HG03565 (cell line): ENCODE results near the gene NAA15.
A peak's percentile ranks its signal among the peaks of the same experiment; 100 is the strongest.
"Not testable (repeated sequence)": the region's sequence is repeated elsewhere in the genome, so short reads cannot be mapped to it uniquely, and the experiment has no call there.

ENCODE experiments used
- ATAC-seq: cut with Tn5 transposase; IDR thresholded peaks from one replicate; pipeline ENCODE4 v1.9.1; 2021; ENCODE audit warnings: mild to moderate bottlenecking, moderate library complexity; ENCODE audit not compliant: unreplicated experiment

The NAA15 gene

DNA sequence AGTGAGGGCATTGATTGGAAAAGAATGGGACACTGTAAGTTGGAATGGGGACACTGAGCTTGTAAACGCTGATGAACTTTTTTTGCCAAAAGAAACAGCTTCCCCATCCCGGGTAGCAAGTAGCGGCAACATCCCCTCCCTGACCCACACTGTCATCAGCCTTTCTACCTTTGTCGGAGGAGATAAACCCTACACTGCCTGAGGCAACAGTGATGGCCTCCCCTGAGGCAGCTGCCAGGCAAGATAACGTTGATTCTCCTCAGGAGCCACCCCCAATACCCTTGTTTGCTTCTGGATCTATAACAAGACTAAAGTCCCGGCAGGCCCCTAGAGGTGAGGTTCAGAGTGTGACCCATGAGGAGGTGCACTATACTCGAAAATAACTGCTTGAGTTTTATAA, 142.4 kb downstream of the NAA15 start:
- ATAC-seq: no peak

DNA sequence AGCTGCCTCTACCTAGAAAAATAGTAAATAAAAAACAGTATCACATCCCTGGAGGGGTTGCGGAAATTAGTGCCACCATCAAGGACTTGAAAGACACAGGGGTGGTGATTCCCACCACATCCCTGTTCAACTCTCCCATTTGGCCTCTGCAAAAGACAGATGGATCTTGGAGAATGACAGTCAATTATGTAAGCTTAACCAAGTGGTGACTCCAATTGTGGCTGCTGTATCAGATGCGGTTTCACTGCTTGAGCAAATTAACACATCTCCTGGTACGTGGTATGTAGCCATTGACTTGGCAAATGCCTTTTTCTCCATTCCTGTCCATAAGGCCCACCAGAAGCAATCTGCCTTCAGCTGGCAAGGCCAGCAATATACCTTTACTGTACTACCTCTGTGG, 143.6 kb downstream of the NAA15 start:
- ATAC-seq: not testable (repeated sequence)

DNA sequence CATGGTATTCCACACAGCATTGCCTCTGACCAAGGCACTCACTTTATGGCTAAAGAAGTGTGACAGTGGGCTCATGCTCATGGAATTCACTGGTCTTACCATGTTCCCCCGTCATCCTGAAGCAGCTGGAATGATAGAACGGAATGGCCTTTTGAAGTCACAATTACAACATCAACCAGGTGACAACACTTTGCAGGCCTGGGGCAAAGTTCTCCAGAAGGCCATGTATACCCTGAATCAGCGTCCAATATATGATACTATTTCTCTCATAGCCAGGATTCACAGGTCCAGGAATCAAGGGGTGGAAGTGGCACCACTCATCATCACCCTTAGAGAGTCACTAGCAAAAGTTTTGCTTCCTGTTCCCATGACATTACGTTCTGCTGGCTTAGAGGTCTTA, 145.8 kb downstream of the NAA15 start:
- not testable (repeated sequence) for ATAC-seq

DNA sequence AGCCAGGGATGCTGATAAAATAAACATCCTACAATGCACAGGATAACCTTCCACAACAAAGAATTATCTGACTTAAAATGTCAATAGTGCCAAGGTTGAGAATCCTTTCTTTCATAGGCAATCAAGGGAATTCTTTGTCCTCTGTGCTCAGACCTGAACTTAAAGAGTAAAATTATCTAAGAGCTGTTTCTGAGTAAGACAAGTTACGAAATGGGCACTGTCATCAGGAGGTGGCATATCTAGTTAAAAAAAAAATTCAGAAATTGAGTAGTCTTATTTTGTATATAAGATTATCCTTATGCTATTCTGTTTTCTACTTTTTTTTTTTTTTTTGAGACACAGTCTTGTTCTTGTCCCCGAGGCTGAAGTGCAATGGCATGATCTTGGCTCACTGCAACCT, 149.3 kb downstream of the NAA15 start:
- no peak for ATAC-seq

DNA sequence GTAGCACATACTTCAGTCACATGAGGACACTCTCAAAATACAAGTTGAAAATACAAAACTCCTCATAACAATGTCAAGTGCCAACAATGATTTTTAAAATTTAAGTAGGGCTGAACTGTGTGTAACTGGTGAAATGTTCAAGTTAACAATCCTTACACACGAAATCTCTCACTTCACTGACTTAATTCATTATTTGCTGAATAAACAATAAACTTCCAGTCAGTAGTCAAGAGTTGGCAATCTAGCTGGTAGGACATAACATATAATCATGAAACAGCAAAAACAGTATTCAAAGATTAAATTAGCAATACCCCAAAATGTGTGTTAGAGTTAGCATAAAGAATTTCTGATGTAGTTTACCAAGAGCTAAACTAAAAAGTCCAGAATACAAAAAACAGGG, 150.7 kb downstream of the NAA15 start:
- no peak for ATAC-seq

DNA sequence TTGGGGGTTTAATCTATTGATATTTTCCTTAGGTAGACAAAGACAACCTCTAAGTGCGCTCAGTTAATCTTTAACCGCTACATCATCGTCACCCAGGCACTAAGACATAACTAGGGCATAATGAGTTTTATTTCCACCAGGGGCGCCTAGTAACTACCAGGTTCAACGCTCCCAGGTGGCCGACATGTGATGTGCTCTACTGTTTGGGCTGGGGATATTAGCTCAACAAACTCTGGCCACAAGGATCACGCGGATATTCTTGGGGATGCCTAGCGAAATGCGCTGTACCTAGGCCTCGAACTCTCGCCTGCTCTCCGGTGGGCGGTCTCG, 151.7 kb downstream of the NAA15 start:
- peak; percentile 37 for ATAC-seq

DNA sequence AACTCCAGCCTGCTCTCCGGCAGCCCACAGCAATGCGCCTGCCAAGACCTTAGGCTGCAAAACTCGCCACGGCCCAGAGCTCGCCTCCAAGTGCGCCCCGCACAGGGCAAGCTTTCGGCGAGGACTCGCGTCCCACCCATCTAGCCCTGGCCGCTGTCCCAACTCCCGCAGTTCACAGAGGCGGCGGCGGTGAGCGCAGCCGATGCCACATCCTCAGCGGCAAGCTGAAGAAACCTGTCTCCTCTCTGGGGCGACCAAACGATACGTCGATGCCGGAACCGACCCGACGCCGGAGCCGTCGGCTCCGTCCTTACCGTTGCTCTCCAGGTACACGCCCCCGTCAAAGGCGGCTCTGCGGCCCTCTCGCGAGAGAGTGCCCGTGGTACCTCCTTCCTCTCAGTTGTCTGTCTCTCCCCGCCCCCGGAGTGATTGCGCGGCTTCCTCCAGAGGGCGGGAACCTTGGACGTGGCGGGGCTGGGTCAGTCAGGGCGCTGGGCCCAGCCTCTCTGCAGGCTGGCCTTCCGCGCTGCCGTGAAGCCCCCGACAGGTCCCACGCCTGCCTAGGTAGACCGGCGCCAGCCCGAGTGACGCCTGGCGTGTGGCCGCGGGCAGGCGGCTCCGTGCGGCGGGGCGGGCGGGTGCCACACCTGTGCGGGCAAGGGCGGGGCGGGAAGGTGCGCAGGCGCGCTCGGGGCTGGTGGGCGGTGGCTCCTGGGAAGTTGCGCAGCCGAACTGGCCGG, 152.2 kb downstream of the NAA15 start:
- ATAC-seq: peak; percentile 83

DNA sequence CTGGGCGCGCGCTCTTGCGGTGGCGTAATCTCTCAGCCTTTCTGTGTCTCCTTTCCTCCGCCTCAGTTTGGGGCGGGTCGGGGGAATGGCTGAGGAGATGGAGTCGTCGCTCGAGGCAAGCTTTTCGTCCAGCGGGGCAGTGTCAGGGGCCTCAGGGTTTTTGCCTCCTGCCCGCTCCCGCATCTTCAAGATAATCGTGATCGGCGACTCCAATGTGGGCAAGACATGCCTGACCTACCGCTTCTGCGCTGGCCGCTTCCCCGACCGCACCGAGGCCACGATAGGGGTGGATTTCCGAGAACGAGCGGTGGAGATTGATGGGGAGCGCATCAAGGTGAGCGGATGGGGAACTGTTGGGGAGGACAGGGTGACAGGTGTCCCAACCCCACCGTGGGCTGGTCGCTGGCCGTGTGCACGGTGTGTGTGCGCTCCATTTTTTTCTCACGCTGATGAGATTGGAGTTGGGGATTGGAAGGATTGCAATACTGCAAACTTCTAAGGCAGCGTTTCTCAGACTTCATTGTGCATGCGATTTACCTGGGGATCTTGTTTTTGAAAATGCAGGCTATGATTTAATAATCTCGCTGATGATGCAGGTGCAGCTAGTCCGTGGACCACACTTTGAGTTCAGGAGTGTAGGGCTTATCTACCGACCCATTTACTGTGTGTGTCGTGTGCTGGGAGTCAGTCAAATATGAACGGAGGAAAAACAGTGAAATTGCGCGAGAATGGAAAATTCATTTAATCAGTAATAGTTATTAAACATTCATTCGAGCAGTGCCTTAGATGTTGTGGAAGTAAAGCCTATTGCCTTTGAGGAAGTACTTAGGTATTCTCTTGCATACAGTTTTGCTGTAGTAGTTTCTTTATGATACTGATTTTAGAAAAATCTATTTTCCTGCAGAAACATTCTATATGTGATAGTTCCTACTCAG, 153.1 kb downstream of the NAA15 start, which contains the start of gene RAB33B:
Gene RAB33B, plus strand, starts transcription at position 11 of the 935 bp plus-strand sequence. Its CDS starts 75 bp downstream, at position 86.
- no peak for ATAC-seq

DNA sequence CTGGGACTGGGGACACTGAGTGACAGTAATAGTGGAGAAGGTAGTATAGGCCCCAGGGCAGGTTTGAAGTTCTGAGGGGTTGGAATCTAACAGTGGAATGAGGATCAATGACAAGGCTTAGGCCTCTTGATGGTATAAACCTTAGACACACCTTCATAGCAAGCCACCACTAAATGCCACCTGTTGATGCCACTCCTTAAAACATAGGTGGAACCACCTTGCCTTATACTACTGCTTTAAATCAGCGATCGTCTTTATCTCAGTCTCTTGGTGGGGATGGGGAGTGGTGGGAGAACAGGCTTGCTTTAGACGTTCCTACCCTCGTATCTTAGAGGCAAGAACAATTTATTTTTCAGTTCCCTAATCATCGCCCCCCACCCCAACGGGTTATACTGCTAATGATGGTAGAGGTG, 153.8 kb downstream of the NAA15 start:
- ATAC-seq: no peak

DNA sequence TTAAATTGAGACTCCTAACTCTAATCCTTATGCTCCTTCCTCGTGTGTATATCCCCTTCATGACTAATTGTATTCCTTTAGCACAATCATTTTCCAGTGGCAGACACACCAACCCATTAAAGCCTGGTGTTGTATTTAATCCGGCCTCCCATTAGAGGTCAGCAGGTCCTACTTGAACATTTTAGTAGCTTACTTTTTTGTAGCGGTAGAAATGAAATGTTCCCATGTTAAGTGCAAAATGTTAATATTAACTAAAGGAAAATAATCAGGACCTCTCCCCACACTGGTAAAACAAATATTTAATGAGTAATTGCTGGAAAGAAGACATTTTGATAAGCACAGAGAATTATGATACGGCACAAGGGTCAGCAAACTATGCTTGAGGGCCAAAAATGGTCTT, 156.0 kb downstream of the NAA15 start:
- ATAC-seq: no peak

DNA sequence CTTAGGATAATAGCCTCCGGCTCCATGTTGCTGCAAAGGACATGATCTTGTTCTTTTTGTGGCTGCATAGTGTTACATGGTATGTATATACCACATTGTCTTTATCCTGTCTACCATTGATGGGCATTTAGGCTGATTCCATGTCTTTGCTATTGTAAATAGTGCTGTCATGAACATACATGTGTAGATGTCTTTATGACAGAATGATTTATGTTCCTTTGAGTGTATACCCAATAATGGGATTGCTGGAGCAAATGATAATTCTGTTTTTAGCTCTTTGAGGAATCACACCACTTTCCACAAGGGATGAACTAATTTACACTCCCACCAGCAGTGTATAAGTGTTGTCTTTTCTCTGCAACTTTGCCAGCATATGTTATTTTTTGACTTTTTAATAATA, 157.2 kb downstream of the NAA15 start:
- no peak for ATAC-seq

DNA sequence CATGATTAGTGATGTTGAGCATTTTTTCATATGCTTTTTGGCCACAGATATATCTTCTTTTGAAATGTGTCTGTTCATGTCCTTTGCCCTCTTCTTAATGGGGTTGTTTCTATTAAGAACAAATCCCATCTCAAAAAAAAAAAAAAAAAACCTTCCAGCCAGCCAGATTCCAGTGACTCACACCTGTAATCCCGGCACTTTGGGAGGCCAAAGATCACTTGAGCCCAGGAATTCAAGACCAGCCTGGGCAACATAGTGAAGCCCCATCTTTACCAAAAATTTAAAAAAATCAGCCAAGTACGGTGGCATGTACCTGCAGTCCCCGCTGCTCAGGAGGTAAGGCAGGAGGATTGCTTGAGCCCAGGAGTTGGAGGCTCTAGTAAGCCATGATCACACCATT, 157.7 kb downstream of the NAA15 start:
- no peak for ATAC-seq

DNA sequence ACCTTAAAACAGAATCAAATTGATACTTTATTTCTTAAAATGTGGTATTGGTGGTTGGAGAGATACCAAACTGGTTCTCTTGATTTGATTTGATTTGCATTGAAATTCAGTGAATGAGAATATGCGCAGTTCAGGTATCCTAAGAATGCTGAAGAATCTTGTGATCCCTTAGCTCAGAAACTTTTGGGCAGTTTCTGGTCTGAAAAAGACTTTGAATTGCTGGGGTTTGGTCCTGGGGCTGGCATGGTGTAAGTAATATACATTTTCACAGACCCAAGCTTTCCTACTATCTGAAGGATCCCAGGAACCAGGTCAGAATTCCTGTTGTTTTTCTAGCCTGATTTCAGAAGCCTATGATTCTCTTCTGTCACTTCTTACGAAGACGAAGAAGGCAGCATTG, 159.3 kb downstream of the NAA15 start:
- ATAC-seq: no peak

DNA sequence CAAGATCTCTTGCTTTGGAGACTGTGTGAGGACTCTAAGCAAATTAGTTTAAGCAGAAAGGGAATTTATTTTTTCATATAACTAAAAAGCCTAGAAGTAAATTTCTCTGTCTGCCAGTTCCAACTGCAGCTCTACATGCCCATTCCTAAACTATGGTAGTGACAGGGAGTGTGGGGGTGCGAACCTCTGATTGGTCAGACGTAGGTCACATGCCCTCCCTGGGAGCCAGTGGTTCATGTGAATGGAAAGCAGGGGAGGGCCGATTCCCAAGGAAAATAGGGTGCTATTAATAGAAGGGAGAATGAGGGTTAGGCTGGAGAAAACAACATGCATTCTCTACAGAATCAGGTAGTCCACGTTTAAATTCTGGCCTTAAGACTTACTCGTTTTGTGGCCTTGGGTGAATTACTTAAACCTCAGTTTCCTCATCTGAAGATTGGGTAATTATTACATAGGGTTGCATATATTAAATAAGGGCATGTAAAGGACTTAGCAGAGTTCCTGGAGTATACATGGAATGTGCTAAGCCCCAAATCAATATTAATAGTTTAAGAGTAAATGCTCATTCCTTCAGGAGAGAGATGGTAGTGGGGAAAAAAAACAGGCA, 159.8 kb downstream of the NAA15 start:
- no peak for ATAC-seq

DNA sequence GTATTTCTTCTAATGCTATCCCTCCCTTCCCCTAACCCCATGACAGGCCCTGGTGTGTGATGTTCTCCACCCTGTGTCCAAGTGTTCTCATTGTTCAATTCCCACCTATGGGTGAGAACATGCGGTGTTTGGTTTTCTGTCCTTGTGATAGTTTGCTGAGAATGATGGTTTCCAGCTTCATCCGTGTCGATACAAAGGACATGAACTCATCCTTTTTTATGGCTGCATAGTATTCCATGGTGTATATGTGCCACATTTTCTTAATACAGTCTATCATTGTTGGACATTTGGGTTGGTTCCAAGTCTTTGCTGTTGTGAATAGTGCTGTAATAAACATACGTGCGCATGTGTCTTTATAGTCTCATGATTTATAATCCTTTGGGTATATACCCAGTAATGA, 163.2 kb downstream of the NAA15 start:
- ATAC-seq: not testable (repeated sequence)

DNA sequence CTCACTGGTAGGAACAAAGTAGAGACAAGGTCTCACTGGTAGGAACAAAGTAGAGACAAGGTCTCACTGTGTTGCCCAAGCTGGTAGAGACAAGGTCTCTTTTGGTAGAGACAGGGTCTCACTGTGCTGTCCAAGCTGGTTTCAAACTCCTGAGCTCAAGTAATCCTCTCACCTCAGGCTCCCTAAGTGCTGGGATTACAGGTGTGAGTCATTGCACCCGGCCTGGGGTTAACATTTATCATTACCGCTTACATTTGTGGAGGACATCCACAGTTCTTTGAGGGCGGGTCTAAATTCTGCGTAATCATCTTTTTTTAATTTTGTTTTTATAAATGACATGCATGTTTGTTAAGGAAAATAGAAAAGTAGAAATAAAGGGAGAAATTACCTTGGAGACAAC, 164.6 kb downstream of the NAA15 start:
- ATAC-seq: no peak

DNA sequence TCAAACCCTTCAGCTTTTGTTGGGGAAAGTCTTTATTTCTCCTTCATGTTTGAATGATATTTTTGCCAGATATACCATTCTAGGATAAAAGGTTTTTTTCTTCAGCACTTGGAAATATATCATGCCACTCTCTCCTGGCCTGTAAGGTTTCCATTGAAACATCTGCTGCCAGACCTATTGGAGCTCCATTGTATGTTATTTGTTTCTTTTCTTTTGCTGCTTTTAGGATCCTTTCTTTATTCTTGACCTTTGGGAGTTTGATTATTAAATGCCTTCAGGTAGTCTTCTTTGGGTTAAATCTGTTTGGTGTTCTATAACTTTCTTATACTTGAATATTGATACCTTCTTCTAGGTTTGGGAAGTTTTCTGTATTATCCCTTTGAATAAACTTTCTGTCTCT, 167.5 kb downstream of the NAA15 start:
- not testable (repeated sequence) for ATAC-seq

DNA sequence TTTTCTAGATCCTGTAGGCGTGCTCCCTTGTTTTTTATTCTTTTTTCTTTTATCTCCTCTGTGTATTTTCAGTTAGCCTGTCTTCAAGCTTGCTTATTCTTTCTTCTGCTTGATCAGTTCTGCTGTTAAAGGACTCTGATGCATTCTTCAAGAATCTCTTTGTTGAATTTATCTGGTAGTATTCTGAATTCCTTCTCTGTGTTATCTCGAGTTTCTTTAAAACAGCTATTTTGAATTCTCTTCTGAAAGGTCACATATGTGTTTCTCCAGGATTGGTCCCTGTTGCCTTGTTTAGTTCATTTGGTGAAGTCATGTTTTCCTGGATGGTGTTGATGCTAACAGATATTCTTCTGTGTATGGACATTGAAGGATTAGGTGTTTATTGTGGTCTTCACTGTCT, 167.9 kb downstream of the NAA15 start:
- no peak for ATAC-seq
